ENCODE results near the gene ASAP3. TPM values are rescaled to one million over a fixed set of nuclear protein-coding genes. Genes with fewer than 3 reads are reported as not detected.

ASAP3 gene
- total and polyA plus RNA-seq, 3 donors from 2014 or later: 34.1 to 48.0 (median 43.1) TPM

GRCh38 chr1:23407016-23407630 is 76.9 kb downstream of the ASAP3 start:
- Histone ChIP-seq H3K4me3 (no peak overlapping the region), H3K4me1 (peaks cover 19% of the 10 kb centered on the region), H3K36me3 (ENCODE audit: low read depth, missing control alignments) (no peaks in the 10 kb centered on the region), H3K27me3 (no peaks in the 10 kb centered on the region), H3K9me3 (no peaks in the 10 kb centered on the region), H3K27ac (no peak overlapping the region)
- intact Hi-C loops (cut with DNase I; ENCODE audit: low total_unique reads): no loop called here
- no peak for DNase-seq
- WGBS, 2 donors: 82 to 84% methylated on average over 8 of the region's 8 CpGs
- TF ChIP-seq, protein P1, sequence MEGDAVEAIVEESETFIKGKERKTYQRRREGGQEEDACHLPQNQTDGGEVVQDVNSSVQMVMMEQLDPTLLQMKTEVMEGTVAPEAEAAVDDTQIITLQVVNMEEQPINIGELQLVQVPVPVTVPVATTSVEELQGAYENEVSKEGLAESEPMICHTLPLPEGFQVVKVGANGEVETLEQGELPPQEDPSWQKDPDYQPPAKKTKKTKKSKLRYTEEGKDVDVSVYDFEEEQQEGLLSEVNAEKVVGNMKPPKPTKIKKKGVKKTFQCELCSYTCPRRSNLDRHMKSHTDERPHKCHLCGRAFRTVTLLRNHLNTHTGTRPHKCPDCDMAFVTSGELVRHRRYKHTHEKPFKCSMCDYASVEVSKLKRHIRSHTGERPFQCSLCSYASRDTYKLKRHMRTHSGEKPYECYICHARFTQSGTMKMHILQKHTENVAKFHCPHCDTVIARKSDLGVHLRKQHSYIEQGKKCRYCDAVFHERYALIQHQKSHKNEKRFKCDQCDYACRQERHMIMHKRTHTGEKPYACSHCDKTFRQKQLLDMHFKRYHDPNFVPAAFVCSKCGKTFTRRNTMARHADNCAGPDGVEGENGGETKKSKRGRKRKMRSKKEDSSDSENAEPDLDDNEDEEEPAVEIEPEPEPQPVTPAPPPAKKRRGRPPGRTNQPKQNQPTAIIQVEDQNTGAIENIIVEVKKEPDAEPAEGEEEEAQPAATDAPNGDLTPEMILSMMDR (IDR thresholded peaks at IDR 0.05): no peak
- TF ChIP-seq POLR2A (IDR thresholded peaks at IDR 0.05): no peak

- Histone ChIP-seq H3K4me1 (peaks cover 20% of the 10 kb centered on the region), H3K36me3 (ENCODE audit: low read depth, missing control alignments) (no peaks in the 10 kb centered on the region), H3K4me3 (no peak overlapping the region), H3K27me3 (no peaks in the 10 kb centered on the region), H3K9me3 (no peaks in the 10 kb centered on the region), H3K27ac (no peak overlapping the region)
- DNase-seq: no peak
- TF ChIP-seq, protein P1 (IDR thresholded peaks at IDR 0.05): no peak
- TF ChIP-seq POLR2A (IDR thresholded peaks at IDR 0.05): no peak
- intact Hi-C loops (cut with DNase I; ENCODE audit: low total_unique reads): no loop called here
- WGBS, 2 donors: 83 to 86% methylated on average over 2 to 3 of the region's 3 CpGs
Measured at GRCh38 chr1:23405946-23406345, 78.0 kb downstream of the ASAP3 start.

DNA sequence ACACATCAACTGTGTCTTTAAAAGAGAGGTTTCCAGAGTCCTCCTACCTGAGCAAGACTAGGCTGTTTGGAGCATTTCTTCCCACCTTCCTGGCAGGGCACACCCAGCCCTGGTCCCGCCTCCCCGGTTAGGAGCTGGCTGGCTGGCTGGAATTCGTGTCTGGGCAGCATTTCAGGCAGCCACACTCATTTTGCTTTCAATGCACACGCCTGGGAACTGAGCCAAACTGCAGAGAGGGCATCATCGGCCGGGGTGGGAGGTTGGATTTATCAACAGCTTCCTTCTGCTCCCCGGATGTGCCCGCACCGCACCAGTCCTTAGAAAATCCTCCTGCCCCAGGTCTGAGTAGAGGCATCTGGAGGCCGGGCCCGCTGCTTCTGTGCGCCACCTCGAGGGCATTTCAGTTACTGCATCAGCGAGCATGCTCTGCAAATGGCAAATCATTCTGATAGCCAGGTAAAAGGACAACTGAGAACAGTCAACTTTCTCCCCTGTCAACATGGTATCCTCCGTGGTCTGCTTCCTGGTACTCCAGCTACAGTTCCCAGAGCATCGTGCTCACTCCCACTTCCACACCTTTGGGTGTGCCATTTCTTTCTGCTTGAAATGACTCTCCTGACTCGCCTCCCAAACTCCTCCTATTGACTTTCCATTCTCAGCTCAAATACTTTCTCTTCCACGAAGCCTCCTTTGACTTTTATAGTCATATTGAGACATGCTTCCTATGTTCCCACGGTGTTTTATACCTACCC is 80.1 kb downstream of the ASAP3 start:
- WGBS, 2 donors: 10 to 15% methylated on average over 11 to 19 of the region's 19 CpGs

DNA sequence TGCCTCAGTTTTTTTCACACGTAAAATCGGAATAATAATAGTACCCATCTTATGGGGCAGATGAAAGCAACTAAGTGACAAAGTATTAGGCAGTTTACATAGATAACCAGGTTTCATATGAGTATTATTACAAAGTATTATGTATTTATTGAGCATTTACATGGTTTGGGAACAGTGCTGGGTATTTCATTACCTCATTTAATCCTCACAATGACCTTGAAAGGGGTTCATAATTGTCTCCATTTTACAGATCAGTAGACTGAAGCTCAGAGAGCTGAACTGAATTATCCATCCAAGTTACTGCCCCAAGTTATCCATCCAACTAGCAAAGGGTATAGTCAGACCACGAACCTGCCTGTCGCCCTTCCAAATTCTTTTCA is 80.6 kb downstream of the ASAP3 start:
- H3K4me3 ChIP-seq: no peak overlapping the region
- peak overlapping the region in 1 of 2 donors; percentile 28 for H3K27ac ChIP-seq
- H3K27me3 ChIP-seq: no peaks in the 10 kb centered on the region
- H3K36me3 ChIP-seq (ENCODE audit: low read depth, missing control alignments): no peaks in the 10 kb centered on the region
- DNase-seq: no peak
- H3K9me3 ChIP-seq: no peaks in the 10 kb centered on the region
- whole genome bisulfite sequencing, 2 donors: 58% methylated on average over 4 of the region's 4 CpGs
- H3K4me1 ChIP-seq: peaks cover 24% of the 10 kb centered on the region
- intact Hi-C loops (cut with DNase I; ENCODE audit: low total_unique reads): no loop called here
- TF ChIP-seq, protein P1 (IDR thresholded peaks at IDR 0.05): no peak
- TF ChIP-seq POLR2A (IDR thresholded peaks at IDR 0.05): no peak

More for the DNA sequence above, 80.1 kb downstream of the ASAP3 start:
- no peaks in the 10 kb centered on the region for H3K36me3 ChIP-seq (ENCODE audit: low read depth, missing control alignments)
- DNase-seq: peak; percentile 92
- peaks cover 24% of the 10 kb centered on the region for H3K4me1 ChIP-seq
- no peak for TF ChIP-seq POLR2A (IDR thresholded peaks at IDR 0.05)
- TF ChIP-seq, protein P1 (IDR thresholded peaks at IDR 0.05): peak; percentile 76 to 96 (median 94)
- no peaks in the 10 kb centered on the region for H3K27me3 ChIP-seq
- intact Hi-C loops (cut with DNase I; ENCODE audit: low total_unique reads): no loop called here
- no peak overlapping the region for H3K4me3 ChIP-seq
- H3K27ac ChIP-seq: peak overlapping the region in 1 of 2 donors; percentile 28
- H3K9me3 ChIP-seq: no peaks in the 10 kb centered on the region
